GM19035 (cell line): Measurements from ENCODE around the gene ECSIT.
"Not testable (repeated sequence)": the region's sequence is repeated elsewhere in the genome, so short reads cannot be mapped to it uniquely, and the experiment has no call there.

Source experiments
- ATAC-seq: cut with Tn5 transposase; IDR thresholded peaks from one replicate; pipeline ENCODE4 v1.9.1; 2021; ENCODE audit not compliant: unreplicated experiment

ECSIT gene

GRCh38 chr19:11478167-11479089 lies 50.5 kb downstream of the ECSIT start:
- ATAC-seq = no peak

- ATAC-seq = no peak
Observed at GRCh38 chr19:11475861-11476260, 53.1 kb downstream of the ECSIT start.

- ATAC-seq = not testable (repeated sequence)
Observed at GRCh38 chr19:11475343-11475742, 53.6 kb downstream of the ECSIT start.

GRCh38 chr19:11473725-11474124 lies 55.2 kb downstream of the ECSIT start:
- ATAC-seq = no peak

GRCh38 chr19:11468266-11468845 lies 60.6 kb downstream of the ECSIT start:
- ATAC-seq = not testable (repeated sequence)

- ATAC-seq = no peak
Observed at GRCh38 chr19:11465600-11465999, 63.3 kb downstream of the ECSIT start.

- no peak for ATAC-seq
Observed at GRCh38 chr19:11464333-11465265, 64.3 kb downstream of the ECSIT start.

GRCh38 chr19:11463391-11463790 lies 65.5 kb downstream of the ECSIT start:
- ATAC-seq = no peak

- ATAC-seq = no peak
Observed at GRCh38 chr19:11461453-11461852, 67.5 kb downstream of the ECSIT start.

GRCh38 chr19:11460207-11460606 lies 68.7 kb downstream of the ECSIT start:
- ATAC-seq = no peak

GRCh38 chr19:11458912-11459311 lies 70.0 kb downstream of the ECSIT start:
- not testable (repeated sequence) for ATAC-seq

- ATAC-seq = no peak
Observed at GRCh38 chr19:11458236-11458900, 70.6 kb downstream of the ECSIT start.

GRCh38 chr19:11457831-11458230 lies 71.1 kb downstream of the ECSIT start:
- ATAC-seq = no peak

- ATAC-seq = no peak
Observed at GRCh38 chr19:11457115-11457514, 71.8 kb downstream of the ECSIT start.

GRCh38 chr19:11456659-11457058 lies 72.3 kb downstream of the ECSIT start:
- ATAC-seq = no peak
